Esophagus (tissue), 2 donors: Measurements from ENCODE around the gene CEP170. TPM values are rescaled to one million over a fixed set of nuclear protein-coding genes. Genes with fewer than 3 reads are reported as not detected.
"Not testable (repeated sequence)": the region's sequence is repeated elsewhere in the genome, so short reads cannot be mapped to it uniquely, and the experiment has no call there.

ENCODE experiments used
- H3K27ac ChIP-seq, 2 donors: one replicate each; pipeline ENCODE4 v1.5.1; 2013; ENCODE audit warnings: low read depth in 2 of 2, mild to moderate bottlenecking in 2 of 2, inconsistent platforms in 1 of 2, low read length in 1 of 2, moderate library complexity in 1 of 2
- H3K27me3 ChIP-seq, 2 donors: one replicate each; pipeline ENCODE4 v1.6.1; 2013; ENCODE audit warnings: low read length in 2 of 2, control low read depth in 1 of 2, mild to moderate bottlenecking in 1 of 2; ENCODE audit not compliant: insufficient read depth in 2 of 2, control insufficient read depth in 1 of 2
- H3K36me3 ChIP-seq, 2 donors: one replicate each; pipeline ENCODE4 v1.6.1; 2013; ENCODE audit warnings: low read length in 1 of 2; ENCODE audit not compliant: control insufficient read depth in 2 of 2, insufficient read depth in 2 of 2
- H3K4me1 ChIP-seq, 2 donors: one replicate each; pipeline ENCODE4 v1.6.1; 2013; ENCODE audit warnings: low read length in 1 of 2; ENCODE audit not compliant: control insufficient read depth in 2 of 2, insufficient read depth in 2 of 2
- H3K4me3 ChIP-seq, 2 donors: one replicate each; pipeline ENCODE4 v1.5.1; 2013; ENCODE audit warnings: low read length in 2 of 2, mild to moderate bottlenecking in 2 of 2, low read depth in 1 of 2, moderate library complexity in 1 of 2
- H3K9me3 ChIP-seq, 2 donors: one replicate each; pipeline ENCODE4 v1.6.1; 2013; ENCODE audit warnings: mild to moderate bottlenecking in 2 of 2, low read depth in 1 of 2, low read length in 1 of 2, moderate library complexity in 1 of 2; ENCODE audit not compliant: control insufficient read depth in 2 of 2, insufficient read depth in 1 of 2
- WGBS, 2 donors: extraction: QIAGEN DNeasy Blood & Tissue Kit; methylation state at CpG; one replicate each; pipeline ENCODE4 v1.1.7; 2013; 5-methylcytosine and 5-hydroxymethylcytosine counted together
- polyA plus RNA-seq, 2 donors: library from polyadenylated mRNA; stranded (reverse); fragments of 200-250 nt; gene quantifications; one replicate each; pipeline ENCODE4 v1.2.3, GENCODE V29; 2013
- donor health status: healthy with polysubstance abuse.
- donor health status: Bipolar disorder and iron deficiency.

The CEP170 gene
- polyA plus RNA-seq, 2 donors, result 3.2 to 4.6 TPM

- H3K4me3 ChIP-seq, H3K27me3 ChIP-seq, H3K27ac ChIP-seq, H3K36me3 ChIP-seq, H3K9me3 ChIP-seq, H3K4me1 ChIP-seq: not testable (repeated sequence)
- 89 to 91% methylated on average over 12 of the region's 12 CpGs for WGBS, 2 donors
Measured at GRCh38 chr1:243107171-243107570, 147.9 kb downstream of the CEP170 start.

GRCh38 chr1:243105652-243106332 is 149.3 kb downstream of the CEP170 start:
- H3K27ac ChIP-seq, H3K9me3 ChIP-seq, H3K4me3 ChIP-seq, H3K4me1 ChIP-seq, H3K36me3 ChIP-seq, H3K27me3 ChIP-seq: not testable (repeated sequence)
- 57 to 62% methylated on average over 6 of the region's 6 CpGs for WGBS, 2 donors

GRCh38 chr1:243105104-243105503 is 150.0 kb downstream of the CEP170 start:
- not testable (repeated sequence) for H3K27me3 ChIP-seq, H3K36me3 ChIP-seq, H3K9me3 ChIP-seq, H3K4me1 ChIP-seq, H3K4me3 ChIP-seq, H3K27ac ChIP-seq

- not testable (repeated sequence) for H3K4me3 ChIP-seq, H3K27ac ChIP-seq, H3K36me3 ChIP-seq, H3K4me1 ChIP-seq, H3K9me3 ChIP-seq, H3K27me3 ChIP-seq
- 74 to 75% methylated on average over 5 of the region's 5 CpGs for WGBS, 2 donors
Measured at GRCh38 chr1:243104452-243104851, 150.6 kb downstream of the CEP170 start.

- peak overlapping the region in 1 of 2 donors; percentile 51 for H3K4me3 ChIP-seq
- H3K9me3 ChIP-seq, H3K4me1 ChIP-seq, H3K27me3 ChIP-seq, H3K36me3 ChIP-seq, H3K27ac ChIP-seq: not testable (repeated sequence)
- WGBS, 2 donors, result 31 to 47% methylated on average over 40 of the region's 40 CpGs
Measured at GRCh38 chr1:243101551-243102050, 153.5 kb downstream of the CEP170 start.

- not testable (repeated sequence) for H3K36me3 ChIP-seq, H3K27me3 ChIP-seq, H3K4me3 ChIP-seq, H3K27ac ChIP-seq, H3K9me3 ChIP-seq, H3K4me1 ChIP-seq
- 87 to 90% methylated on average over 3 of the region's 3 CpGs for WGBS, 2 donors
Measured at GRCh38 chr1:243087368-243087767, 167.7 kb downstream of the CEP170 start.

Other genes with a start within 250 kb of the CEP170 start
- 10 to 100 TPM; 11.2 to 12.2 TPM for gene SDCCAG8, start 760 bp upstream of the CEP170 start, polyA plus RNA-seq